GM08714 (cell line): ENCODE data around the gene TCF12.

Experiments
- H3K4me3 ChIP-seq: fragments of 200-500 bp; sonication (Bioruptor generic); 2 replicates; pipeline ENCODE4 v1.5.1; 2014; ENCODE audit warnings: mild to moderate bottlenecking, low read length, inconsistent platforms
- ZNF274 ChIP-seq: IDR thresholded peaks from 2 replicates; pipeline ENCODE4 v1.6.1; 2012; ENCODE audit warnings: mild to moderate bottlenecking, low read depth, low read length

Gene TCF12

DNA sequence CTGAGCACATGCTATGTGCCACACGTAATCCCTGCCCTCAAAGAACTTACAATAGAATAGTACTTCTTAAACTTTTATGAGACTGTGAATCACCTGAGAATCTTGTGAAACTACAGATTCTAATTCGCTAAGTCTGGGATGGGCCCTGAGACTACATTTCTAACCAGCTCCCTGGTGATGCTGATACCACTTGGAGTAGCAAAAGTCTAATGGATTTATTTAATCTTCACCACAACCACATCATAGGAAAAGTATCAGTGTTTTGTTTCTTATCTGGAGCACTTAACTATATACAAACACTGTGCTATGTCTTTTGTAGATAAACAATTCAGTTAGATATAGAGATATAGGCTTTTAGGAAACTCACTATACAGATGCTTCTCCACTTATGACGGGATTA is 23.8 kb upstream of the TCF12 start:
- H3K4me3 ChIP-seq: no peak overlapping the region

GRCh38 chr15:56901931-56902330 is 16.5 kb upstream of the TCF12 start:
- TF ChIP-seq ZNF274: no peak
- H3K4me3 ChIP-seq: no peak overlapping the region

More for the DNA sequence above, 23.8 kb upstream of the TCF12 start:
- no peak for TF ChIP-seq ZNF274

- peak overlapping the region; percentile 20; the same call in 1 of the 2 replicates for H3K4me3 ChIP-seq
- no peak for TF ChIP-seq ZNF274
Observed at GRCh38 chr15:56906766-56907165, 11.7 kb upstream of the TCF12 start.

GRCh38 chr15:56910801-56911200 is 7.6 kb upstream of the TCF12 start:
- no peak for TF ChIP-seq ZNF274
- H3K4me3 ChIP-seq: no peak overlapping the region

DNA sequence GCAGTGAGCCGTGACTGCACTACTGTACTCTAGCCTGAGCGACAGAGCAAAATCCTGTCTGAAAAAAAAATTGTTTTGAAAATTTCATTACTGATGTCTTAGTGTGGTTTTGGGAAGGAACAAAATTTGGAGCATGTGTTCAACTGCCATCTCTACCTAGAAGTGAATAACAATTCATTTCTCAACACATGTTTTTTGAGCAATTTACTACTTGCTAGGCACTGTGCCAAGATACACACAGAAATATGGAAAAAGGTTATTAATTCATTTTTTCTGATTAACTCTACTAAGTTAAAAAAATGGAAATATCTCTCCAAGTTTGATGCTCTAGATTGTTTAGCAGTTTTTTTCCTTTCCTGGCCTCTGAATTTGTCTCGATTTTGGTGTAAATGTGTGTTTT is 5.2 kb upstream of the TCF12 start:
- H3K4me3 ChIP-seq: no peak overlapping the region
- TF ChIP-seq ZNF274: no peak

DNA sequence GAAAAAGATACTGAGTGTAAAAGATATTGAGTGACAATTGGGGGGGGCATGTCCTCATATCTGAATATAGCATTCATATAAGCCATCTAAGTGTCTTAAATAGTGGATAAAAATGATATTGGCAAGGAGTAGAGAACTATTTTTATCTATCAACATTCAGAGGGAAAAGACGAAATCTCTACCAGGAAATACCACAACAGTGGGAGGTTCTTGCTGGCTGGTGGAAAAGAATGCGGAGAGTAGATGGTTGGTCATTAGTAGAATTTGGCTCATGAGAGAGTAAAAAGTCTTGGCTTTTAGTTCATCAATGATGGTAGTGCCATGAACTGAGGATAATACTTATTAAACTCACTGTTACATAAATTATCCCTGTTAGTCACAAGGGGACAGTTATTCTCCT is 4.8 kb upstream of the TCF12 start:
- H3K4me3 ChIP-seq: no peak overlapping the region
- no peak for TF ChIP-seq ZNF274

GRCh38 chr15:56915888-56916287 is 2.6 kb upstream of the TCF12 start:
- H3K4me3 ChIP-seq: no peak overlapping the region
- TF ChIP-seq ZNF274: no peak

GRCh38 chr15:56916825-56917477 is 1.5 kb upstream of the TCF12 start:
- TF ChIP-seq ZNF274: no peak
- peak overlapping the region; percentile 98; the same call in 1 of the 2 replicates for H3K4me3 ChIP-seq

- TF ChIP-seq ZNF274: no peak
- H3K4me3 ChIP-seq: peak overlapping the region; percentile 98; the same call in 1 of the 2 replicates
Observed at GRCh38 chr15:56917652-56918045, 795 bp upstream of the TCF12 start.

DNA sequence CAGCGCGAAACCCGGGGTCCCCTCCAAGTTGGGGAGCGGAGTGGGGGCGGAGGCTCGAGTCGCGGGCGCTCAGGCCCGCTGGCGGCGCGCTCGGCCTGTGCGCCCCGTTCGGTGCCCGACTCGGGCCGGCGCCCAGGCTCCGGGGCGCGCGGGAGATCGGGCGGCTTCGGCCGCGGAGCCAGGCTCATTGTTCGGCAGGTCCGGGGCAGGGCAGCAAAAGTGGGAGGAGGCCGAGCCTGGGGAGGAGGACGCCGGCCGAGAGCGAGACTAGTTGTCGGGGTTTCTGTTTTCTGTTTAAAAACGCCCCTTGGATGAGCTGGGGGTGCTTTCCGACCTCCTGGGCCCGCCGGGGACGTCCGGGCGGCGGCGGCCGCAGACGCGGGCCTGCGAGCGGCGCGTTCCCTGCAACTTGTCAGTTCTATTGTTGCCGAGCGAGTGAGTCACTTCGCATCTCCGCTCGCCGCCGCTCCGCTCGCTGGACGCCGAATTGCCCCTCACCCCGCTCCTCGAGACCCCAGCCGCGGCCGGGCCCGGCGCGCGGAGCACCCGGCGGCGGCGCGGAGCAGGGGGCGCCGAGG is 676 bp downstream of the TCF12 start:
- H3K4me3 ChIP-seq: peak overlapping the region; percentile 98
- TF ChIP-seq ZNF274: no peak

GRCh38 chr15:56919609-56920366 is 1.3 kb downstream of the TCF12 start:
- peak overlapping the region; percentile 98 for H3K4me3 ChIP-seq
- no peak for TF ChIP-seq ZNF274

DNA sequence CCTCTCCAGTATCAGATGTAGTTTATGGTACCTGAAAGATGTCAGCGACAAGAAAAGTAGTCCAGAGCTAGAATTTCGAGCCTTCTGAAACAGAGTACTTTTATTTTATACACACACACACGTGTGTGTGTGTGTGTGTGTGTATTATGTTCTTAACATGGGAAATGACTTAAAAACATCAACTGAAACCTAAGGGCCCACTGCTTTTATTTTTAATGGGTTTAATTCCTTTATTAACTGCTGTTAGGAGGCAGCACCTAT is 1.9 kb downstream of the TCF12 start:
- TF ChIP-seq ZNF274: no peak
- H3K4me3 ChIP-seq: peak overlapping the region; percentile 98

- no peak overlapping the region for H3K4me3 ChIP-seq
- TF ChIP-seq ZNF274: no peak
Observed at GRCh38 chr15:56923174-56923591, 4.7 kb downstream of the TCF12 start.

DNA sequence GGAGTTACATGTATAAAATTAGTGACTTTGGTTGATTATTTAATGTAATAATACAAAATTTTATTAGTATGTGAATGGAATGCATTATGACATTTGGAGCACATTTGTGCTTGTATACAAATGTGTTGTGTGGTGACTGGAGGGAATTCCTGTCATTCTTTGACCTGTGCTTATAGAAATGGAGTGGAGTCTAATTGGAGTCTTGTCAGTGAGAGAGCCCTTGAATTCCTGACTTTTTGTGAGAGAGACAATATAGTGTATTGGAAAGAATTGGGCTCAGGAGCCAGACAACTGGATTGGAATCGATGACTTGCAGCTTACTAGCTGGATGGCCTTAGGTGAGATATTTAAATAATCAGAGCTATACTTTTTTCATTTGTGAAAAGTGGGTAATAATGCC is 9.4 kb downstream of the TCF12 start:
- TF ChIP-seq ZNF274: no peak
- no peak overlapping the region for H3K4me3 ChIP-seq

DNA sequence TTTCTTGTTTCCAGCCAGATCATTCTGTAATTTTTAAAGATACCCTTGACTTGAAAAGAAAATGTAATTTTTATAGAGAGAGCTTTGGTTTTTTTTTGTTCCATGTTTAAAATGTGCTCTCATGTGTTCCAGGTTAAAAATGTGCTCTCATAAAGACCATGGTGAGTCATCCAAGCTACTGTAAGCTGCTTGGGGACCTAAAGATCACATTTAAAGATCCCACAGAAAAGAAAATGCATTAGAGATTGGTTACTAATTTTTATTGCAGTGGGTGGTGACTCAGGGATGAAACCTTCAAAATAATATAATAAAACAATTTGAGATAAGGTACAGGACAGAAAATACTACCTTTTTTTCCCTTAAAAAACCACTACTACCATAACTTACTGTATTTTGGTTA is 11.0 kb downstream of the TCF12 start:
- no peak overlapping the region for H3K4me3 ChIP-seq
- no peak for TF ChIP-seq ZNF274
